ENCODE data around the gene BICD1.
A peak's percentile ranks its signal among the peaks of the same experiment; 100 is the strongest.

BICD1 gene

DNA sequence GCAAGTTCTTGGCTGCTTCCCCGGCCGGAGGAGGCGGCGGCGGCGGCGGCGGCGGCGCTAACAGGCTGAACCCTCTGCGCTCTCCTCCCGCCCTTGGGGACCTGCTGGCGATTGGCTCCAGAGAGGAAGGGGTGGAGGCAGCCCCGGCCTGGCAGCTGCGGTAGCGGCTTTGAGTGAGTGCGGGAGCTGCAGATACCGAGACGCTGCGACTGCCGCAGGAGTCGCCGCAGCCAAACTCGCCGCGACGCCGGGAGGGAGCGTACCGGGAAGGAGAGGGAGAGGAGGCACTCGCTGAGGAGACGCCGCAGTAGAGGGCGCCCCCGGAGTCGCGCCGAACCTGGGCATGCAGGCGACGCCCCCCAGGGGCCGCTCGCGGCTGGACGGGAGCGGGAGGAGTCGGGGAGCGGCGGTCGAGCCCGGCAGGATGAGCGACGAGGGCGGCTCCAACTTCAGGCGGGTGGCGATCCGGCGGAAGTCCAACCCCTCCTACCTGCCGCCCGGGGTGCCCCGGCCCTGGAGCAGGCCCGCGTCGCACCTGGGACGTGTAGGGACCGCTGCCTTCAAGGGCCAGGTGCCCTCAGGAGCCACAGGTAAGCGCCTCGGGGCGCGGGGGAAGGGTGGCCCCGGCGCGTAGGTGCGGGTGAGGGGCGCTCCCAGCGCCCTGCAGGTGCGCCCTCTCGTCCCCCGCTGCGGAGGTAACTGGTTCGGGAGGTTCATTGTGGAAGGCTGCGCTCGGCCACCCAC, 292.9 kb downstream of the BICD1 start, which contains the start of gene FGD4:
TSS of gene FGD4 (plus strand) at position 189 of the 744 bp plus-strand sequence.
- peak; percentile 16 for DNase-seq (ENCODE audit: extremely low read depth, low read depth)
- peak; percentile 30 for TF ChIP-seq CTCF (IDR thresholded peaks at IDR 0.05; ENCODE audit: low read depth, low read length)

GRCh38 chr12:32400114-32400672, 293.5 kb downstream of the BICD1 start:
- no peak for TF ChIP-seq CTCF (IDR thresholded peaks at IDR 0.05; ENCODE audit: low read depth, low read length)
- DNase-seq (ENCODE audit: extremely low read depth, low read depth), result no peak

- no peak for TF ChIP-seq CTCF (IDR thresholded peaks at IDR 0.05; ENCODE audit: low read depth, low read length)
- no peak for DNase-seq (ENCODE audit: extremely low read depth, low read depth)
Measured at GRCh38 chr12:32400866-32401265, 294.2 kb downstream of the BICD1 start.

DNA sequence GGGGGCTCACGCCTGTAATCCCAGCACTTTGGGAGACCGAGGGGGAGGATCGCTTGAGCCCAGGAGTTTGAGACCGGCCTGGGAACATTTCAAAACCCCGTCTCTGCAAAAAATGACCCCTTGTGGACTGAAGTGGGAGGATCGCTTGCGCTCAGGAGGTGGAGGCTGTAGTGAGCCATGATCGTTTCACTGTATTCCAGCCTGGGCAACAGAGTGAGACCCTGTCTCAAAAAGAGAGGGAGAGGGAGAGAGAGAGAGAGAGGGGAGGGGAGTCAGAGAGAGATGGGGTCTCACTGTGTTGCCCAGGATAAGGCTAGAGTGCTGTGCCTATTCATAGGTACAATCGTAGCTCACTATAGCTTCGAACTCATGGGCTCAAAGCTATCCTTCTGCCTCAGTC, 295.5 kb downstream of the BICD1 start:
- no peak for TF ChIP-seq CTCF (IDR thresholded peaks at IDR 0.05; ENCODE audit: low read depth, low read length)
- DNase-seq (ENCODE audit: extremely low read depth, low read depth), result no peak

DNA sequence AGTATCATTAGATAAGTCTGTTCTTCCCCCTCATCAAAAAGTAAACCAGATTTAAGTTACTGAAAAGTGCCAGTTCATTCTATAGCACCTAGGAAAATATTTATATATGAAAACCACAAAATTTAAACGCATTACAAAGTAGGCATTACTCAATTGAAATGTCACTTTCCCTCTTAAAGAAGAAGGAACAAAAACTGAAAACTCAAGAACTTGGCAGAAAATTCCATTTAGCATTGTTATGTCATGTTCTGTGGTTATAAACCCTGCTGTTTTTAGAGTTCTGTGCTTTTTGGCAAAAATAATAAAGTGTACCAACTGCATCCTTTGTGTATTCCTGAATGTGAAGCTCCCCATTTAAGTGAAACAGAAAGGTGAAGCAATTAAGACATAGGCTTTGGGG, 296.3 kb downstream of the BICD1 start:
- TF ChIP-seq CTCF (IDR thresholded peaks at IDR 0.05; ENCODE audit: low read depth, low read length), result no peak
- DNase-seq (ENCODE audit: extremely low read depth, low read depth), result no peak

- no peak for DNase-seq (ENCODE audit: extremely low read depth, low read depth)
- TF ChIP-seq CTCF (IDR thresholded peaks at IDR 0.05; ENCODE audit: low read depth, low read length), result no peak
Measured at GRCh38 chr12:32407795-32408194, 301.1 kb downstream of the BICD1 start.

- no peak for DNase-seq (ENCODE audit: extremely low read depth, low read depth)
- no peak for TF ChIP-seq CTCF (IDR thresholded peaks at IDR 0.05; ENCODE audit: low read depth, low read length)
Measured at GRCh38 chr12:32413412-32413811, 306.8 kb downstream of the BICD1 start.

Data from AG09319 (cell line).